ENCODE measurements around the gene NUP160. TPM values are rescaled to one million over a fixed set of nuclear protein-coding genes. Genes with fewer than 3 reads are reported as not detected.
"Not testable (repeated sequence)": the region's sequence is repeated elsewhere in the genome, so short reads cannot be mapped to it uniquely, and the experiment has no call there.

The NUP160 gene
- total RNA-seq, 4 donors from 2014 or later = 14.1 to 22.4 (median 18.9) TPM

GRCh38 chr11:47775240-47775869 lies 72.8 kb downstream of the NUP160 start:
- TF ChIP-seq, protein P1, sequence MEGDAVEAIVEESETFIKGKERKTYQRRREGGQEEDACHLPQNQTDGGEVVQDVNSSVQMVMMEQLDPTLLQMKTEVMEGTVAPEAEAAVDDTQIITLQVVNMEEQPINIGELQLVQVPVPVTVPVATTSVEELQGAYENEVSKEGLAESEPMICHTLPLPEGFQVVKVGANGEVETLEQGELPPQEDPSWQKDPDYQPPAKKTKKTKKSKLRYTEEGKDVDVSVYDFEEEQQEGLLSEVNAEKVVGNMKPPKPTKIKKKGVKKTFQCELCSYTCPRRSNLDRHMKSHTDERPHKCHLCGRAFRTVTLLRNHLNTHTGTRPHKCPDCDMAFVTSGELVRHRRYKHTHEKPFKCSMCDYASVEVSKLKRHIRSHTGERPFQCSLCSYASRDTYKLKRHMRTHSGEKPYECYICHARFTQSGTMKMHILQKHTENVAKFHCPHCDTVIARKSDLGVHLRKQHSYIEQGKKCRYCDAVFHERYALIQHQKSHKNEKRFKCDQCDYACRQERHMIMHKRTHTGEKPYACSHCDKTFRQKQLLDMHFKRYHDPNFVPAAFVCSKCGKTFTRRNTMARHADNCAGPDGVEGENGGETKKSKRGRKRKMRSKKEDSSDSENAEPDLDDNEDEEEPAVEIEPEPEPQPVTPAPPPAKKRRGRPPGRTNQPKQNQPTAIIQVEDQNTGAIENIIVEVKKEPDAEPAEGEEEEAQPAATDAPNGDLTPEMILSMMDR (IDR thresholded peaks at IDR 0.05) = no peak
- TF ChIP-seq POLR2A (IDR thresholded peaks at IDR 0.05) = no peak
- intact Hi-C loops (cut with DNase I; ENCODE audit: low total_unique reads) = no loop called here
- DNase-seq (ENCODE audit: low spot score in 2 of 2) = no peak
- WGBS, 2 donors = 86% methylated on average over 8 of the region's 8 CpGs
- no peak overlapping the region for H3K4me3 ChIP-seq (ENCODE audit: low read depth, poor library complexity, severe bottlenecking)

DNA sequence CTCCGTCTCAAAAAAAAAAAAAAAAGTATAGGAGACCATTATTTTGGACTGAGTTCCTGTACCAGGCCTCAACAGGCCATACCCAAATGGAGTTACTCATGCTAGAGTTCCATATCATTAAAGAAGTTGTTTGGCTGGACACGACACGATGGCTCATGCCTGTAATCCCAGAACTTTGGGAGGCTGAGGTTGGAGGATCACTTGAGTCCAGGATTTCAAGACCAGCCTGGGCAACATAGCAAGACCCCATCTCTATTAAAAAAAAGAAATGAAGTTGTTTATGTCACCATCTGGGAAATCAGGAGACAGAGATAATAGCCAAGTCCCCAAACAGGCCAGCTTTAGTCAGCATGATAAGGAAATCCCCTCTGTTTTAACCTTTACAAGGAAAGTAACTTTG lies 74.3 kb downstream of the NUP160 start:
- TF ChIP-seq, protein P1 (IDR thresholded peaks at IDR 0.05) = no peak
- no peak for TF ChIP-seq POLR2A (IDR thresholded peaks at IDR 0.05)
- no peak overlapping the region for H3K4me3 ChIP-seq (ENCODE audit: low read depth, poor library complexity, severe bottlenecking)
- 93 to 99% methylated on average over 3 of the region's 3 CpGs for WGBS, 2 donors
- intact Hi-C loops (cut with DNase I; ENCODE audit: low total_unique reads) = no loop called here
- DNase-seq (ENCODE audit: low spot score in 2 of 2) = no peak

DNA sequence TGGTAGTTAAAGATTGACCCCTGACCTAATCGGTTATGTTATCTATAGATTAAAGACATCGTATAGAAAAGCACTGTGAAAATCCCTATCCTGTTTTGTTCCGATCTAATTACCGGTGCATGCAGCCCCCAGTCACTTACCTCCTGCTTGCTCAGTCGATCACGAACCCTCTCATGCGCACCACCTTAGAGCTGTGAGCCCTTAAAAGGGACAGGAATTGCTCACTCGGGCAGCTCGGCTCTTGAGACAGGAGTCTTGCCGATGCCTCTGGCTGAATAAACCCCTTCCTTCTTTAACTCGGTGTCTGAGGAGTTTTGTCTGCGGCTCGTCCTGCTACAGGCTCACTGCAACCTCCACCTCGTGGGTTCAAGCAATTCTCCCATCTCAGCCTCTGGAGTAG lies 78.6 kb downstream of the NUP160 start:
- 92 to 93% methylated on average over 14 of the region's 14 CpGs for WGBS, 2 donors
- peak in 1 of 2 donors; percentile 80 for DNase-seq (ENCODE audit: low spot score in 2 of 2)
- intact Hi-C loops (cut with DNase I; ENCODE audit: low total_unique reads); H3K4me3 ChIP-seq (ENCODE audit: low read depth, poor library complexity, severe bottlenecking): not testable (repeated sequence)

DNA sequence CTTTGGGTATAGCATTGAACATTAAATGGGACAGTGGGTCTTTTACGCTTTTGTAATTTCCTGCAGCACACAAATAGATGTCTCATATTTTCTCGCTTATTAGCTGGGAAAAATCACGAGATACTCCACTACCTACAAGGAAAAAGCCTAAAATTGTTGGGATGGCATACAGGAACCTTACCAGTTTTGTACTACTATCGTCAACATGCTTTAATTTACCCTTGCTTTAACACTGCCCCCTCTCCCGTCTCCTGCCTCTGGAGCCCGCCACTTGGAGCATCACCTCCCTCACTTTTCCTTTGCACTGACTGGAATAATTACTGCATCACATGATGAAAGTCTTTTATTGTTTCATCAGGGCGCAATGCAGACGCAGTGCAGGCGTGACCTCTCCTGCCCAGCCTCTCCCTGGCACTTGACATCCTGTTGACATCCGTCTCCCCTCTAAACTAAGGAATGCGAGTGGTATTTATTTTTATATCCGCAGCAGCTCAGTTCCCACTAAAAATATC lies 80.0 kb downstream of the NUP160 start:
- H3K4me3 ChIP-seq (ENCODE audit: low read depth, poor library complexity, severe bottlenecking) = peak overlapping the region; percentile 25
- intact Hi-C loops (cut with DNase I; ENCODE audit: low total_unique reads) = no loop called here
- TF ChIP-seq POLR2A (IDR thresholded peaks at IDR 0.05) = peak in 1 of 2 donors; percentile 17
- TF ChIP-seq, protein P1 (IDR thresholded peaks at IDR 0.05) = no peak
- peak; percentile 73 to 94 for DNase-seq (ENCODE audit: low spot score in 2 of 2)
- 0 to 1% methylated on average over 12 of the region's 12 CpGs for WGBS, 2 donors

DNA sequence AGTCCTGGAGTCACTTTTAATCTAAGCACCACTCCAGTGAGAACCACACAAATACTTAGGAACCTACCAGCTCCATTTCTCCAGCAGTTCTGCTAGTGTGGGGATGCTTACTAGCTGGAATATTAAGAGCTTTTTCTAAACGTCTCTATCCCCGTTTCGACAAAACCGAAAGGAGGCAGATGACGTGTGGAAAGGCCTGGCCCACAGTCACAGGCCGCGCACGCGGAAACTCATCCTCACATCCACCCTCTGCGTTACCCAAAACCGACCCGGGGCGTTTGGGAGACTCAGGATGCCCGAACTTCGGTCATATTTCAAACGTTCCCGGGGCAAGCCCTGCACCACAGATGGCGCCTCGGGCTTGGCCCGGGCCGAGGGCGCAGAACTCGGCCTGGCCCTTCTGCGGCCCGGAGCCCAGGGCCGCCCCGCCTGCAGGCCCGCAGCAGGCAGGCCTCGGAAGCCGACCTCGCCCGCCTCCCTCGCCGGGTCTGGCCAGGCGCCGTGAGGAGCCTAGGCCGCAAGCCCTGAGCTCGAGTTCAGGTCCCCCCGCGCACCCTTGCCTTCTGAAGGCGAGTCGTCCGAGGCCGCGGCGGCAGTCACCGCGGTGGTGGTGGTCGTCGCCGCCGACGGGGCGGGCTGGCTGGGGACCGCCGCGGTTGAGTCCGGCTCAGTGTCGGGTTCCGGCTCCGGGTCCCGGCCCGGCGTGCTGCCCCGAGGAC lies 81.5 kb downstream of the NUP160 start:
- intact Hi-C loops (cut with DNase I; ENCODE audit: low total_unique reads) = no loop called here
- WGBS, 2 donors = 0% methylated on average over 16 to 45 of the region's 65 CpGs
- DNase-seq (ENCODE audit: low spot score in 2 of 2) = peak; percentile 61 to 96
- no peak for TF ChIP-seq POLR2A (IDR thresholded peaks at IDR 0.05)
- TF ChIP-seq, protein P1 (IDR thresholded peaks at IDR 0.05) = no peak
- H3K4me3 ChIP-seq (ENCODE audit: low read depth, poor library complexity, severe bottlenecking) = peak overlapping the region; percentile 78

- WGBS, 2 donors = 65 to 73% methylated on average over 2 of the region's 2 CpGs
- no peak for DNase-seq (ENCODE audit: low spot score in 2 of 2)
- intact Hi-C loops (cut with DNase I; ENCODE audit: low total_unique reads) = no loop called here
- no peak for TF ChIP-seq POLR2A (IDR thresholded peaks at IDR 0.05)
- TF ChIP-seq, protein P1 (IDR thresholded peaks at IDR 0.05) = no peak
- H3K4me3 ChIP-seq (ENCODE audit: low read depth, poor library complexity, severe bottlenecking) = no peak overlapping the region
Measured at GRCh38 chr11:47765086-47765485, 83.1 kb downstream of the NUP160 start.

- H3K4me3 ChIP-seq (ENCODE audit: low read depth, poor library complexity, severe bottlenecking); intact Hi-C loops (cut with DNase I; ENCODE audit: low total_unique reads): not testable (repeated sequence)
- peak in 1 of 2 donors; percentile 53 for DNase-seq (ENCODE audit: low spot score in 2 of 2)
- WGBS, 2 donors = 92 to 94% methylated on average over 11 of the region's 11 CpGs
Measured at GRCh38 chr11:47759291-47759690, 88.9 kb downstream of the NUP160 start.
